Mesendoderm (in vitro differentiated cells): ENCODE data around the gene FAM78A.
"Not testable (repeated sequence)": the region's sequence is repeated elsewhere in the genome, so short reads cannot be mapped to it uniquely, and the experiment has no call there.

Experiments
- DNase-seq: peaks from one replicate; pipeline ENCODE4 v3.0.0; 2013
- H2AK5ac ChIP-seq: 2 replicates; pipeline ENCODE4 v1.6.1; 2013; ENCODE audit warnings: low read length, inconsistent platforms
- H2BK120ac ChIP-seq: 2 replicates; pipeline ENCODE4 v1.6.1; 2013; ENCODE audit warnings: low read depth, mild to moderate bottlenecking, low read length, moderate library complexity, mixed read lengths
- H2BK15ac ChIP-seq: replicated peaks from 2 replicates; pipeline ENCODE4 v1.6.1; 2013; ENCODE audit warnings: low read depth, mild to moderate bottlenecking, moderate library complexity
- H2BK5ac ChIP-seq: 2 replicates; pipeline ENCODE4 v1.6.1; 2013; ENCODE audit warnings: low read length, inconsistent platforms
- H3K18ac ChIP-seq: 2 replicates; pipeline ENCODE4 v1.6.1; 2013; ENCODE audit warnings: mild to moderate bottlenecking, low read length, mixed read lengths
- H3K23ac ChIP-seq: one replicate; pipeline ENCODE4 v1.6.1; 2013; ENCODE audit warnings: low read length
- H3K27ac ChIP-seq: 2 replicates; pipeline ENCODE4 v1.5.1; 2013; ENCODE audit warnings: low read depth, mild to moderate bottlenecking, inconsistent platforms, low read length, moderate library complexity
- H3K27me3 ChIP-seq: 2 replicates; pipeline ENCODE4 v1.6.1; 2013; ENCODE audit warnings: low read length, control low read depth, mild to moderate bottlenecking, inconsistent platforms; ENCODE audit not compliant: insufficient read depth, poor library complexity
- H3K36me3 ChIP-seq: 2 replicates; pipeline ENCODE4 v1.6.1; 2013; ENCODE audit warnings: low read length, inconsistent platforms; ENCODE audit not compliant: control insufficient read depth, insufficient read depth
- H3K4ac ChIP-seq: one replicate; pipeline ENCODE4 v1.6.1; 2013; ENCODE audit warnings: low read depth, mild to moderate bottlenecking, low read length, moderate library complexity
- H3K4me1 ChIP-seq: 2 replicates; pipeline ENCODE4 v1.6.1; 2013; ENCODE audit warnings: low read depth, low read length, inconsistent platforms; ENCODE audit not compliant: control insufficient read depth
- H3K4me2 ChIP-seq: 2 replicates; pipeline ENCODE4 v1.6.1; 2013; ENCODE audit warnings: low read length
- H3K4me3 ChIP-seq: 2 replicates; pipeline ENCODE4 v1.5.1; 2013; ENCODE audit warnings: mild to moderate bottlenecking, low read length
- H3K56ac ChIP-seq: one replicate; pipeline ENCODE4 v1.6.1; 2013; ENCODE audit warnings: low read length
- H3K79me1 ChIP-seq: 2 replicates; pipeline ENCODE4 v1.6.1; 2013; ENCODE audit warnings: low read length, inconsistent platforms
- H3K79me2 ChIP-seq: 2 replicates; pipeline ENCODE4 v1.6.1; 2013; ENCODE audit warnings: mild to moderate bottlenecking, low read length; ENCODE audit not compliant: control insufficient read depth, insufficient read depth
- H3K9ac ChIP-seq: 2 replicates; pipeline ENCODE4 v1.6.1; 2013; ENCODE audit warnings: low read length, inconsistent platforms
- H4K5ac ChIP-seq: one replicate; pipeline ENCODE4 v1.6.1; 2013; ENCODE audit warnings: low read length
- H4K8ac ChIP-seq: one replicate; pipeline ENCODE4 v1.6.1; 2013; ENCODE audit warnings: low read depth, mild to moderate bottlenecking, control low read depth, low read length, moderate library complexity
- WGBS: extraction: QIAGEN DNeasy Blood & Tissue Kit; methylation state at CpG from one replicate; pipeline ENCODE4 v1.1.7; 2013; ENCODE audit warnings: low lambda C conversion rate, missing lambda C conversion rate; ENCODE audit not compliant: insufficient coverage; ENCODE audit errors: extremely low coverage; 5-methylcytosine and 5-hydroxymethylcytosine counted together

The FAM78A gene

DNA sequence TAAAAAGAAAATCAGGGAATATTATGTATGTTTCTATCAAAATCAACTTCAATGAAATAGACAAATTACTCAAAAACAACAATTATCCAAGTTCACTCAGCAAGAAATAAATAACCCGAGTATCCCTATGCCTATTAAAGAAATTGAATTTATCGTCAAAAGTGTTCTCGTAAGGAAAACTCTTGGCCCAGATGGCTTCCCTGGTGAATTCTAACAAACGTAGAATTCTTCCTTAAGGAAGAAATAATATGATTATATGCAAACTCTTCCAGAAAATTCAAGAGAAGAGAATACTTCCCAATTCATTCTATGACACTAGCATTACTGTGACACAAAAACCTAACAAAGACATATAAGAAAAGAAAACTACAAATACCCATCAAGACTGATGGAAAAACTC, 29.7 kb downstream of the FAM78A start:
- Histone ChIP-seq H2BK120ac (no peak overlapping the region), H2BK5ac (no peak overlapping the region), H3K27me3 (no peaks in the 10 kb centered on the region), H3K27ac (no peak overlapping the region), H4K8ac (no peak overlapping the region), H3K79me2 (no peaks in the 10 kb centered on the region), H3K79me1 (no peaks in the 10 kb centered on the region), H3K23ac (no peak overlapping the region), H3K4me3 (no peak overlapping the region), H3K4ac (no peak overlapping the region), H3K56ac (no peak overlapping the region), H3K18ac (no peak overlapping the region), H2BK15ac (no peak overlapping the region), H4K5ac (no peak overlapping the region), H3K9ac (no peak overlapping the region), H3K4me2 (no peak overlapping the region), H3K4me1 (no peaks in the 10 kb centered on the region), H3K36me3 (no peaks in the 10 kb centered on the region), H2AK5ac (no peak overlapping the region)
- no peak for DNase-seq
- 100% methylated on average over 1 of the region's 4 CpGs for WGBS

DNA sequence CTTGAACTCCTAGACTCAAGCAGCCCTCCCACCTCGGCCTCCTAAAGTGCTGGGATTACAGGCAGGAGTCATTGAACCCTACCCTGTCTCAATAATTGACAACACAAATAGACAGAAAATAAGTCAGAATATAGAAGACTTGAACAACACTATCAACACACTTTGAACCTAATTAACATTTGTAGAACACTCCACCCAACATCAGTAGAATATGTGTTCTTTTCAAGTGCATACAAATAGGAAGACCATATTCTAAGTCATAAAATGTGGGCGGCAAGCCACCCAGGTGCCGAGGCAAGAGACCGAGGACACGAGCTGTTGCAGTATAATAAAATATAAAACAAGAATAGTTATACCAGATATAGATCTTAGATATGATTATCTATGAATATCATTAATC, 32.0 kb downstream of the FAM78A start:
- not testable (repeated sequence) for H2BK120ac ChIP-seq, H3K56ac ChIP-seq, H3K4me3 ChIP-seq, H3K18ac ChIP-seq, H3K36me3 ChIP-seq, H4K8ac ChIP-seq, H2BK5ac ChIP-seq, H3K4ac ChIP-seq, H3K23ac ChIP-seq, H2AK5ac ChIP-seq, H4K5ac ChIP-seq, DNase-seq, H3K4me1 ChIP-seq, H3K79me1 ChIP-seq, H3K4me2 ChIP-seq, H2BK15ac ChIP-seq, H3K9ac ChIP-seq, H3K79me2 ChIP-seq, H3K27me3 ChIP-seq, H3K27ac ChIP-seq
- WGBS, result no CpG with 5 or more reads among the region's 5 CpGs

DNA sequence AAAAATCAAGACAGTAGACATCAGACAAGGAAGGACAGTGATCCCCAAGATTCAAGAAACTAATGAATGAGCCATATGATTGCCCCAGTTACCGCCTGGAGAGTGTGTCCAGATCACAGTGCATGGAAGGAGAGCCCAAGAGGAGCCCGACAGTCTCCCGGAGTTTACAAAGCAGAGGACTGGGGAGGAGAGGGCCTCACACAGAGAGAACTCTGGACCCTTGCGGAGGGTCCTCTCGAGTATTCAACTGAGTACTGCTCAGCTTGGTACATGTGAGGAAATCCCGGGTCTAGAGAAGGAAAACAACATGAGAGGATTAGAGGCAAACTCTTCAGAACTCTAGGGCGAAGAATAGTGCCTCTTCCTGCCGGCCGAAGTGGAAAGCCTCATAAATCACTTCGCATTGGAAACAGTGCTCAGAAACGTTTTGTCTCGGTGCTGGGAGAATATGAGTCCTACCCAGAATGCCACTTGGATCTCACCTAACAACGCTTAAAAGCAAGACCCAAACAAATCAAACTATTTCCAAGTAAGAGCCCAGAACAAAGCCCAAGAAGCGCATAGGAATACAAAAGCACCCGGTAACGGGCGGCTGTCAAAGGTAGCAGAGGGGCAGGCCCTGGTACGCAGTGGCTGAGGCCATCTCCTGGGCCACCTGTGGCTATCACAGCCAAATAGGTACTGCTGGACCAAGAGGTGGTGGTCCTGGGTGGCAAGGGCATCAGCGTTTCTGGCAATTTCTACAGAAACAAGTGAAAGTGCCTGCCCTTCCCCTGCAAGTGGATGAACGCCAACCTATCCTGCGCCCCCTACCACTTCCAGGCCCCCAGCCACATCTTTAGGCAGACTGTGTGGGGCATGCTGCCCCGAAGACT, 36.0 kb downstream of the FAM78A start:
- no peak overlapping the region for H3K27ac ChIP-seq

DNA sequence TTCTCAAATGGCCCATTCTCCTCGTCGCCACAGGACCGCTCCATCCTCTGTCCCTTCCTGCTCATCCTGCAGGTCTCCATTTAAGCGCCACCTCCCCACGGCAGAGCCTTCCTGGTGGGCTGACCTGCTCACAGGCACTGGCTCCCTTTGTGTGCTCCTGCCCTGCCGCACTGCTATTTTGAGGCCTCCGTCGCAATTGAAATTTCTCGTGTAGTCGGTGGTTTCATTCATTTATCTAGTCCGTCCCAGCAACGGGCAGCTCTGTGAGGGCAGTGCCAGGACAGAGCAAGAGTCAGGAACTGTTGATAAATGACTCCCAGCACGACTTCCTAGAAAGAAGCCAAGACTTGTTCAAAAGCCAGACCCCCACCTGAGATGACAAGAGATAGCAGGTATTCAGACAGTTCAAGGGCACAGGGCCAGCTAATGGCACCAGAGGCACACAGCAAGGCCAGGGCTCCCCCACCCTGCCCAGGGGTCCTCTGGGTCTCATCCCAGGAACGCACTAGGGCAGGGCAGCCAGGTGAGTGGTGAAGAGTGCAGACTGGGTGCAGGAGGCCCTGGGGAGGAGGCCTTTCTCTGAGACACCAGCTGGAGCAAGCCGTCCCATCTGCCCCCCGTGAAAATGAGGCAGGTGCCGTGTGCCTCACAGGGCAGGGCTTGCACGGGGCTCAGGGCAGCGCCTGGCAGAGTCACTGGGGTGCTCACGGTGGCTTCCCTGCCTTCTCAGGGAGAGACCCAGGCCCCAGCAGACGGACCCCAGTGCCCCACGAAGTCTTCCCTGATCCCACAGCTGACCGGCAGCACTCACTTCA, 36.9 kb downstream of the FAM78A start:
- no peak overlapping the region for H3K4me3 ChIP-seq
- H2BK15ac ChIP-seq, result no peak overlapping the region
- H4K5ac ChIP-seq, result no peak overlapping the region
- no peaks in the 10 kb centered on the region for H3K27me3 ChIP-seq
- H3K27ac ChIP-seq, result no peak overlapping the region
- H3K18ac ChIP-seq, result no peak overlapping the region
- H2BK5ac ChIP-seq, result no peak overlapping the region
- H3K9ac ChIP-seq, result peak overlapping the region; percentile 5
- no peak overlapping the region for H3K23ac ChIP-seq
- peak overlapping the region; percentile 67 for H3K56ac ChIP-seq
- H2AK5ac ChIP-seq, result no peak overlapping the region
- no peak overlapping the region for H3K4me2 ChIP-seq
- H3K79me2 ChIP-seq, result no peaks in the 10 kb centered on the region
- H3K4ac ChIP-seq, result no peak overlapping the region
- no peak overlapping the region for H2BK120ac ChIP-seq
- H3K36me3 ChIP-seq, result peaks cover 2% of the 10 kb centered on the region
- H3K4me1 ChIP-seq, result peaks cover 9% of the 10 kb centered on the region
- no peak overlapping the region for H4K8ac ChIP-seq
- H3K79me1 ChIP-seq, result no peaks in the 10 kb centered on the region
- DNase-seq, result no peak
- WGBS, result no CpG with 5 or more reads among the region's 23 CpGs

More for the DNA sequence above, 36.0 kb downstream of the FAM78A start:
- H3K79me1 ChIP-seq, result no peaks in the 10 kb centered on the region
- H4K5ac ChIP-seq, result no peak overlapping the region
- H2AK5ac ChIP-seq, result no peak overlapping the region
- H2BK5ac ChIP-seq, result no peak overlapping the region
- no peak overlapping the region for H3K9ac ChIP-seq
- no peaks in the 10 kb centered on the region for H3K79me2 ChIP-seq
- H3K4me1 ChIP-seq, result peaks cover 9% of the 10 kb centered on the region
- no peaks in the 10 kb centered on the region for H3K36me3 ChIP-seq
- H3K4ac ChIP-seq, result no peak overlapping the region
- no peak for DNase-seq
- no peak overlapping the region for H4K8ac ChIP-seq
- no peak overlapping the region for H2BK15ac ChIP-seq
- H3K56ac ChIP-seq, result no peak overlapping the region
- H3K23ac ChIP-seq, result no peak overlapping the region
- H2BK120ac ChIP-seq, result no peak overlapping the region
- no peak overlapping the region for H3K18ac ChIP-seq
- no peaks in the 10 kb centered on the region for H3K27me3 ChIP-seq
- no peak overlapping the region for H3K4me3 ChIP-seq
- H3K4me2 ChIP-seq, result no peak overlapping the region
- no CpG with 5 or more reads among the region's 22 CpGs for WGBS

DNA sequence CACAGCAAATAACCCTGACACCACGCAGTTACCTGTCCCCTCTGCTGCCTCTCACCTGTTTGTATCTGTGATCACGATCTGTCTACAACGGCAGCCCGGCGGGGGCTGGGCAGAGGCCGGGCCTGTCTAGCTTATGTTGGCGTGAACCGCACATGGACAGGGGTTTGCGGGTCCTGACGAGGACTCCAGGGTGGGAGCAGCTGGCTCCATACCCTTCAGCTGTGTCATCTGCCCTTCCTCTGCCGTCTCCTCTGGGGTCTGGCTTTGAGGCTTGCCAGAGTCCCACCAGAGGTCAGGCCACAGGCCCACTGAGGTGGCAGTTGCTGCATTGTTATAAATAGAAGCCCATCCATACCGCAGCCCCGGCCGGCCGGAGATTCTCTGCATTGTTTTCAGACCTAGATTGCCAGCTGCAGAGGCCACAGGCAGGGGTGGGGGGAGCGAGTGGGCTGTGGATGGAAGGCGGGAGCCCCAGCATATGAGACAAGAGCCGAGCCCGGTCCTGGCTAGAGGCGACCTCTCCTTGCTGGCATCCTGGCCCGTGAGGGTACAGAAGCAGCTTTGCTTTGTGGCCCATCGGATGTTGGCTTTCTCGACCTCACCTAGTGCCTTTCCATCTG, 37.8 kb downstream of the FAM78A start:
- DNase-seq, result peak; percentile 42
- no peak overlapping the region for H3K4me3 ChIP-seq
- H3K27me3 ChIP-seq, result no peaks in the 10 kb centered on the region
- H3K23ac ChIP-seq, result no peak overlapping the region
- H2BK120ac ChIP-seq, result no peak overlapping the region
- no peaks in the 10 kb centered on the region for H3K79me1 ChIP-seq
- H3K27ac ChIP-seq, result no peak overlapping the region
- no peak overlapping the region for H4K5ac ChIP-seq
- peaks cover 7% of the 10 kb centered on the region for H3K36me3 ChIP-seq
- H3K4me1 ChIP-seq, result peaks cover 9% of the 10 kb centered on the region
- no peak overlapping the region for H4K8ac ChIP-seq
- H3K4me2 ChIP-seq, result no peak overlapping the region
- H3K9ac ChIP-seq, result peak overlapping the region; percentile 5
- no peak overlapping the region for H2BK15ac ChIP-seq
- no peaks in the 10 kb centered on the region for H3K79me2 ChIP-seq
- H3K56ac ChIP-seq, result peak overlapping the region; percentile 38
- no peak overlapping the region for H2BK5ac ChIP-seq
- no peak overlapping the region for H3K4ac ChIP-seq
- no peak overlapping the region for H3K18ac ChIP-seq
- no peak overlapping the region for H2AK5ac ChIP-seq
- no CpG with 5 or more reads among the region's 23 CpGs for WGBS
